GM08714 (cell line): ENCODE data around the gene RDX.
"Not testable (repeated sequence)": the region's sequence is repeated elsewhere in the genome, so short reads cannot be mapped to it uniquely, and the experiment has no call there.

Experiments
- H3K4me3 ChIP-seq: fragments of 200-500 bp; sonication (Bioruptor generic); 2 replicates; pipeline ENCODE4 v1.5.1; 2014; ENCODE audit warnings: mild to moderate bottlenecking, low read length, inconsistent platforms
- ZNF274 ChIP-seq: IDR thresholded peaks from 2 replicates; pipeline ENCODE4 v1.6.1; 2012; ENCODE audit warnings: mild to moderate bottlenecking, low read depth, low read length

The RDX gene

DNA sequence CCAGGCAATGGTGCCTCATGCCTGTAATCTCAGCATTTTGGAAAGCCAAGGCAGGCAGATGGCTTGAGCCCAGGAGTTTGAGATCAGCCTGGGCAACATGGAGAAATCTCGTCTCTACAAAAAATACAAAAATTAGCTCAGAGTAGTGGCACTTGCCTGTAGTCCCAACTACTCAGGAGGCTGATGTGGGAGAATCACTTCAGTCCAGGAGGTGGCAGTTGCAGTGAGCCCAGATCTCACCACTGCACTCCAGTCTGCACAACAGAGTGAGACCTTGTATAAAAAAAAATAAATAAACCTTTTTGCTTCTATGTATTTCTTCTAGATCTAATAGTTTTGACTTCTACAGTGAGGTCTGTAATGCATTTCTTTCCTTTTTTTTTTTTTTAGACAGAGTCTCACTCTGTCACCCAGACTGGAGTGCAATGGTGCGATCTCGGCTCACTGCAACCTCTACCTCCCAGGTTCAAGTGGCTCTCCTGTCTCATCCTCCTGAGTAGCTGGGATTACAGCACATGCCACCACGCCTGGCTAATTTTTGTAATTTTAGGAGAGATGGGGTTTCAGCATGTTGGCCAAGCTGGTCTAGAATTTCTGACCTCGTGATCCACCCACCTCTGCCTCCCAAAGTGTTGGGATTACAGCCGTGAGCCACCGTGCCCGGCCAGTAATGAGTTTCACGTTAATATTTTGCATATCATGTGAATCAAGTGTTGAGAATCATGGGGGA lies 18.1 kb upstream of the RDX start:
- no peak overlapping the region for H3K4me3 ChIP-seq
- TF ChIP-seq ZNF274: no peak

DNA sequence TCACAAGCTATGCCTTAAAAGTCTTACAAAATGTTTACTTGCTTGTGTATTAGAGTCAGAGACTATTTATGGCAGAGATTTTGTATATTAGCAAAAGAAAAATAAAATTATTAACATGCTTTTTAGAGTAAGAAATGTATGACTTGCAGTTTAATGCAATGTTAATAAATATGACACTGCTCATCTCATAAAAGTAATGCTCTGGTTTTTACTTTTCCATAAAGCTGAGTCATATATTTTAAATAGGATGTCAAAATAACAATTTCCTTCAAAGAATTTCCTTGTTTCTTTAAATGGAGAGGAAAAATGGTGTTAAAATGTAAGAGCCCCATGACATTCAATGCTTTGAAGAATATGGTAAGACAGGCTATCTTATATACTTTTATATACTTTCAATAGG lies 16.3 kb upstream of the RDX start:
- no peak overlapping the region for H3K4me3 ChIP-seq
- TF ChIP-seq ZNF274: no peak

DNA sequence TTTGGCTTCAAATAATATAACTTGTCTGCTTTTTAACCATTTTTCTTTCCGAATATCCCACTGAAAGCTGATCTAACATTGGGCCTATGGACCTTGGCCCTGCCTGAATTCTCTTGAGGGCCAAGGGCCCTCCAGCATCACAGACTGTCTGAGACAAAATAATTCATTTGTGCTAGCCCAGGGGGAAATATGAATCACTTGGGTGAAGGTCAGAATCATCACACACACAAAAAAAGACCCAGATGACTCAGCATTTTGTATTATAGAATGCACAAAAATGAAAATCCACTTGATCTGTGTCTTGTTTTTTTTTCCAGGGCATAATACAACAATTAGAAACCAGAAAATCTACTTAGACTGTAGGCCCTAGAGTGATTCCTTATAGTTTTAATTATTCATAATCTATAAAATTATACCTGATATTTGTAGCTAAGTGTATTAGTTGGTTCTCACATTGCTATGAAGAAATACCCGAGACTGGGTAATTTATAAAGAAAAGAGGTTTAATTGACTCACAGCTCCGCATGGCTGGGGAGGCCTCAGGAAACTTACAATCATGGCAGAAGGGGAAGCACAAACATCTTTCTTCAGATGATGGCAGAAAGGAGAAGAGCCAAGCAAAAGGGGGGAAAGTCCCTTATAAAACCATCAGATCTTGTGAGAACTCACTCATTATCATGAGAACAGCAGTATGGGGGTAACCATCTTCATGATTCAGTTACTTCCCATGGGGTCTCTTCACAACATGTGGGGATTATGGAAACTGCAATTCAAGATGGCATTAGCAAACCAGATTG lies 15.6 kb upstream of the RDX start:
- TF ChIP-seq ZNF274: no peak
- no peak overlapping the region for H3K4me3 ChIP-seq

DNA sequence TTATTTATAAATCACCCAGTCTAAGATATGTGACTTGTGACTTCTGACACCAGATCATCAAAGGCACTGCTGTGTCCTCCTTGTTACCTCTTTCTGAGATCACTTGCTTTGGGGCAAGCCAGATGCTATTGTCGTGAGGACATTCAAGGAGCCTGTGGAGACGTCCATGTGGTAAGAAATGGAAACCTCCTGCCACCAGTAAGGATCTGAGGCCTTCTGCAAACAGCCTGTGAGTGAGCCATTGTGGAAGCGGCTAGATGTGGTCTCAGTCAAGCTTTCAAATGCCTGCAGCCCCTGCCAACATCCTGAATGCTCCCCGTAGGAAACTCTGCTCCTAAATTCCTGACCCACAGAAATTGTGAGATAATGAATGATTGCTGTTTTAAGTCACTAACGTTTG lies 11.7 kb upstream of the RDX start:
- no peak overlapping the region for H3K4me3 ChIP-seq
- TF ChIP-seq ZNF274: no peak

DNA sequence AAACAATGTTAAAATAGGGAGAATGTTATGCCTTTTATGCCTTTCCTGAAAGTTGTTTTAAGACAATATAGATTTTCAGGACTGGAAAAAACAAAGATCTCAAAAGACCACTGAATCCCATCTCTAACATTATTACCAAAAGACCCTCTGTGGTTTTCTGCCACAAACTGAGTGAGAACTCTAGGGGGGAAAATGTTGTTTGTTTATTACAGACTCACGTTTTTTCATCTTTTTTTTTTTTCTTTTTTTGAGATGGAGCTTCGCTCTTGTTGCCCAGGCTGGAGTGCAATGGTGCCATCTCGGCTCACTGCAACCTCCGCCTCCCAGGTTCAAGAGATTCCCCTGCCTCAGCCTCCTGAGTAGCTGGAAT lies 9.6 kb upstream of the RDX start:
- not testable (repeated sequence) for H3K4me3 ChIP-seq

DNA sequence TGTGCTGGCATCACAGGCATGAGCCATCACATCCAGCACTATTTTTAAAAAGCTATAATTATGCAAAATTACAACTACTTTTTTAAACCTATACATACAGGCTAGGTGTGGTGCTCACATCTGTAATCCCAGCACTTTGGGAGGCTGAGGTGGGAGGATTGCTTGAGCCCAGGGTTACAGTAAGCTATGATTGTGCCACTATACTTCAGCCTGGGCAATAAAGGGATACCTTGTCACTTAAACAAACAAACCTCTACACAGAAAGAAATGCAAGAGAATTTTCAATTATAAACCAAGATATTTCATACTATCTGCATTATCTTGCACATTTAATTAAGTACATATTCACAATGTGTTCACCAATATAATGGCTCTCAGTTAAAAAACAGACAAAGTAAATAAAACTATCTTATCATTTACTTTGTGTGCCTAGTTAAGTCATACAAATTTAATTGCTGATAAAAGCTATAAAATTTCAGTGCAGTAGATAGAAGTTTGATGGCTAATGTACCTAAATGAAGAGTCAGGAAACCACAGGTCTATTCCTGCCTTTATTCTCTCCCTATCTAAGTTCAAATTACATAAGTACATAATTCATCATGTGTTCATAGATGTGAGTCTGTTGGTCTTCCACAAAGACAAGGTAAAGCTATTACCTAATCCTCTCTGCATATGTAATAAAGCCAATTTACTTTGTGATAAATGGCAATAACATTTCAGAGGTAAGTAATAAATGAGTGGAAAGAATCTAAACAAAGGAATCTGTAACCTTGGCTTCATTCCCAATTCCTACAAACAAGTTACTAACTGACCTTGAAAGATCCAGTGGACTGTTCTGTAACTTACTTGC lies 9.0 kb upstream of the RDX start:
- no peak overlapping the region for H3K4me3 ChIP-seq
- no peak for TF ChIP-seq ZNF274

DNA sequence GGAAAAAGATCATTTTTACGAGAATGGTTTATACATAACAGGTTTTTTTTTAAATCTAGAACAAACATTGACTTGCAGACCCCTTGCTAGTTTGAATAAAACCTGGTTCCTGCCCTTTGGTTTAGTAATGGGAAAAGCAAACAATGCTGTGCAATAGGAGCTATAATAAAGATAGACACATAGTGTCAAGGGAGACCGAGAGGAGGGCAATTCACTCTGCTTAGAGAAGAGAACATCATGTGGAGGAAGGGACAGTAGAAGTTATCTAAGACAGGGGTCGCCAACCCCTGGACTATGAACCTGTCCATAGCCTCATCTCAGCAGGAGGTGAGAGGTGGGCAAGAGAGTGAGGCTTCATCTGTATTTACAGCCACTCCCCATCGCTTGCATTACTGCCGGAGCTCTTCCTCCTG lies 7.0 kb upstream of the RDX start:
- no peak for TF ChIP-seq ZNF274
- no peak overlapping the region for H3K4me3 ChIP-seq

DNA sequence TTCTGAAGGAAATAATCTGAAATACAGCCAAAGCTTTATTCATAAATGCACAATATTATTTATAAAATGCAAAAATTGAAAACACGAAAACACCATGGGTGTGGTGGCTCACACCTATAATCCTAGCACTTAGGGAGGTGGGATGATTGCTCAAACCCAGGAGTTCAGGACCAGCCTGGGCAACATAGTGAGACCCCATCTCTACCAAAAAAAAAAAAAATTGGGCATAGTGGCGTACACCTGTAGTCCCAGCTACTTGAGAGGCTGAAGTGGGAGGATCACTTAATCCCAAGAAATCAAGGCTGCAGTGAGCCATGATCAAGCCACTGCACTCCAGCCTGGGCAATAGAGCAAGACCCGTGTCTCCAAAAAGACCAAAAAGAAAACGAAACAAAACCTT lies 5.2 kb upstream of the RDX start:
- no peak for TF ChIP-seq ZNF274
- no peak overlapping the region for H3K4me3 ChIP-seq

DNA sequence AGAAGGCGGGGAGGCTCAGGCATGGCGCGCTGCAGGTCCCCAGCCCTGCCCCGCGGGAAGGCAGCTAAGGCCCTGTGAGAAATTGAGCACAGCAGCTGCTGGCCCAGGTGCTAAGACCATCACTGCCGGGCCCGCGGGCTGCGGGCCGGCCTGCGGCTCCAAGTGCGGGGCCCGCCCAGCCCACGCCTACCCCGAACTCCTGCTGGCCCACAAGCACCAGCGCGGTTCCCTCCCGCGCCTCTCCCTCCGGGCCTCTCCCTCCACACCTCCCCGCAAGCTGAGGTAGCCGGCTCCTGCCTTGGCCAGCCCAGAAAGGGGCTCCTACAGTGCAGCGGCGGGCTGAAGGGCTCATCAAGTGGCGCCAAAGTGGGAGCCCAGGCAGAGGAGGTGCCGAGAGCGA lies 4.6 kb upstream of the RDX start:
- TF ChIP-seq ZNF274: no peak
- H3K4me3 ChIP-seq: no peak overlapping the region

DNA sequence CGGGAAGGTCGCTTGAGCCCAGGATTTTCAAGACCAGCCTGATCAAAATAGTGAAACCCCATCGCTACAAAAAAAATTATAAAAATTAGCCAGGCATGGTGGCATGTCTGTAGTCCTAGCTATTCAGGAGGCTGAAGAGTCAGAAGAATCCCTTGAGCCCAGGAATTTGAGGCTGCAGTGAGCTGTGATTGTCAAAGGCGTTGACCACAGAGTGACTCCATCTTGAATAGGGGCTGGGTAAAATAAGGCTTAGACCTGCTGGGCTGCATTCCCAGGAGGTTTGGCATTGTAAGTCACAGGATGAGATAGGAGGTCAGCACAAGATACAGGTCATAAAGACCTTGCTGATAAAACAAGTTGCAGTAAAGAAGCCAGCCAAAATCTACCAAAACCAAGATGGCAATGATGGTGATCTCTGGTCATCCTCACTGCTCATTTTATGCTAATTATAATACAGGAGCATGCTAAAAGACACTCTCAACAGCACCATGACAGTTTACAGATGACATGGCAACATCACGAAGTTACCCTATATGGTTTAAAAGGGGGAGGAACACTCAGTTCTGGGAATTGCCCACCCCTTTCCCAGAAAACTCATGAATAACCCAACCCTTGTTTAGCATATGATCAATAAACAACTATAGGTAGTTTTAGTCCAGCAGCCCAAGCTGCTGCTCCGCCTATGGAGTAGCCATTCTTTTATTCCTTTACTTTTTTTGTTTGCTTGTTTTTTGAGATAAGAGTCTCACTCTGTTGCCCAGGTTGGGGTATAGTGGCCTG lies 2.8 kb upstream of the RDX start:
- TF ChIP-seq ZNF274: no peak
- H3K4me3 ChIP-seq: no peak overlapping the region

DNA sequence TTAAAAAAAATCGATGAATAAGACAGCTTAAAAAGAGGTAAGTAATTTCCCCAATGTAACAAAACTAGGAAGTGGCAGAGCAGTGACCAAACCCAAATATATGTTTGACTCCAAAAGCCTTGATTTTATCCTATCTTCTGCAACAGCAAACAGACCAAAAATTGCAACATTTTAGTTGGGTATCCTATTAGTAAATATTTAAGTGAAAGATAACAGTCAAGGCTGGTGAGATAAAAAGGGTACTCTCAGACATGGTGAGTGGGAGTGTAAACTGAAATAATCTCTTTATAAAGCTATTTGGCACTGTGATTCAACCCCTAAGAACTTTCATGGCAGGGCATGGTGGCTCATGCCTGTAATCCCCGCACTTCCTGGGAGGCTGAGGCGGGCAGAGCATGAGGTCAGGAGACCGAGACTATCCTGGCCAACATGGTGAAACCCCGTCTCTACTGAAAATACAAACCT lies 1.9 kb upstream of the RDX start:
- no peak for TF ChIP-seq ZNF274
- no peak overlapping the region for H3K4me3 ChIP-seq

DNA sequence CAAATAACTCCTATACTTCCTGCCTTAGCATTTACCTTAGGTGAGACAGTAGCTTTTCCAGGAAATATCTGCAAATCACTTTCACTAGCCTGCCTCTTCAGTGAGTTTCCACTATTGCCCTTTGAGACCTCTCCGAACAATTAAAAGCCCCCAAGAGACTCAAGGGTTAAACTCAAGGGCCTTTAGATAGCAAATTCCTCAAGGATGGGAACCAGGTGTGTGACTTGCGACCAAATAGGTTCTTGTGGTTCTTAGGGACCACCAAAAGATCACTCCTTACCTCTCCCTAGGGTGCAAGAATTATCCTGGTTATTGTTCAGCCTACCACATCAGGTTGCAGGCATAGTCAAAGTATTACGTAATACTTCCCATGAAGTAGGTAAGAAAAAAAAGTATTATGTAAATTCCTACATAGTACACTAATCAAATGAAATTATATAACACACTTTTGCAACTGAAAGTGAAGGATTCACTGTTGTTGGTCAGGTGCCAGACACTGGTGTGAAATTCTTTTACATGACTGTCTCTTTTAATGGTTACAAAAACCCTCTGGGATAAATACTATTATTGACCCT lies 1.4 kb upstream of the RDX start:
- no peak overlapping the region for H3K4me3 ChIP-seq

DNA sequence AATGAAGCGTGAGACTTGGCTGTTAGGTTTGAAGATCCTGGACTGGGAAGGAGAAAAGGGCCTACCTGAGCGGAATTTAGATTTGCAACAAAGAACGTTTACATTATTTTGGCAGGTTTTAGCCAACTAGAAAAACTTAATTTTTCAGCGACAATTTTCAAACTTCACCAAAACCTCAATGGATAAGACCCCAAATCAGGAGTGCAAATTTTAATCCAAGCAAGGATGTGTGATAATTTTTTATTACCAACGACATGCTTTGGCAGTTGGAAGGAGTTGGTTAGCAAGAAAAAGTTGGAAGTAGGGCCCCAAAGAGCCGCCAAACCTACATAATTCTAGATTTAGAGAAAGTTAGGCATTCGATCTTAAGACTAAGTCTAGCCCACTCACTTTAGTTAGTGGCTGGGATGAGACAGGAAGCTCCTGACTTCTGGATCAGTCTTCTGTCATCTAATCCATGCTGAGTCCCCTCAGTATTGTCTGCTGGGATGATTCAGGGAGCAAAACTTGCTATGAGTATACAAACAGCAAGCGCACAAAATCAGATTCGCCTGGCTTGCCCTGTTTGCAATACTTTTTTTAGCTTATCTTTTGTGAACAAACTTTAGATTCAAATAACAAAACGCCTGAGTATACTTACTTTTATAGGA lies 787 bp upstream of the RDX start:
- H3K4me3 ChIP-seq: peak overlapping the region; percentile 55; the same call in 1 of the 2 replicates
- no peak for TF ChIP-seq ZNF274

More for the DNA sequence above, 1.4 kb upstream of the RDX start:
- no peak for TF ChIP-seq ZNF274
